ENCODE data around the gene SALL1.

SALL1 gene

GRCh38 chr16:51114382-51114781, 36.7 kb downstream of the SALL1 start:
- no peak for TF ChIP-seq CTCF (IDR thresholded peaks at IDR 0.05; ENCODE audit: low read depth, low read length)
- no peaks in the 10 kb centered on the region for H3K36me3 ChIP-seq
- H3K27ac ChIP-seq, result no peak overlapping the region
- no peak overlapping the region for H3K4me3 ChIP-seq (ENCODE audit: low read depth, low read length)
- H3K27me3 ChIP-seq (ENCODE audit: insufficient read depth, low read depth, severe bottlenecking), result no peaks in the 10 kb centered on the region
- DNase-seq, result no peak
- no peaks in the 10 kb centered on the region for H3K9me3 ChIP-seq (ENCODE audit: severe bottlenecking)

DNA sequence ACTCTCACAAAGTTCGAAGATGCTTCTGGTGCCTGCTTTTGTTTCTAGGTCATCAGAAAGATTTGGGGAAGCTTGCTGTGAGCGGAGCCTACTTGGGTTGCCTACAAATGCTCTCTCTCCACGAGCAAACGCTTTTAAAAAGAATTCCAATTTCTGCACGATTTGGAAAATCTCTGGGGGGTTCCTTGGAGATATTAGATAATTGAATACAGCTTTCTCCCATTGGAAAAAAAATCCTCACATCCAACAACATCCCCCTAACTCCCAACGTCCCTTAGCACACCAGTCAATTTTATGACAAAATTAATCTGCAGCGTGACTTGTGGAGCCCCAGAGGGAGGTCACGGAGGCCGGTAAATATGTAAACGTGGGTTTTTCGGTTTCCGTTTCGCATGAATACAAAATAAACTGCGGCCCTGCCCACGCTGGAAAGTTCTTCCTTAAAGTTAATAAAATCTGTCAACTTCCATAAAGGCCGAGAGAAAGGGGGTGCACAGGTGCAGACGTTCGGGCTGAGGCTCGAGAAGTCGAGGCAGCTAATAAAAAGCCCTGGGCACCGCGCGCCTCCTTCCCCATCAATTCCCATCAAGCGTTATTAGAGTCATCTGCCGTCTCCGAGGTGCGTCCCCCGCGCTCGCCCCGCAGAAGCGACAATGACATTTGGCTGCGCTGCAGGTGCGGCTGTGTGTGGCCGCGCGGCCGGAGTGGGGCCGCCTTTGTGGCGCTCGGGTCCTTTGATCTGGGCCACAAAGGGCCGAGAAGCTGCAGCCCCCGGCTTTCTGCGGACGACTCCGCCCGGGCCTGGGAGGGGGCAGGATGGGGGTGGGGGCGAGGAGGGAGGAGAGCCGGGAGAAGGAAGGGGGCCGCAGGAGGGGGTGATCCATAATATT, 37.6 kb downstream of the SALL1 start:
- no peak for TF ChIP-seq CTCF (IDR thresholded peaks at IDR 0.05; ENCODE audit: low read depth, low read length)
- Histone ChIP-seq H3K36me3 (no peaks in the 10 kb centered on the region), H3K4me3 (ENCODE audit: low read depth, low read length) (no peak overlapping the region), H3K27me3 (ENCODE audit: insufficient read depth, low read depth, severe bottlenecking) (no peaks in the 10 kb centered on the region), H3K9me3 (ENCODE audit: severe bottlenecking) (no peaks in the 10 kb centered on the region), H3K27ac (no peak overlapping the region)
- DNase-seq, result no peak

DNA sequence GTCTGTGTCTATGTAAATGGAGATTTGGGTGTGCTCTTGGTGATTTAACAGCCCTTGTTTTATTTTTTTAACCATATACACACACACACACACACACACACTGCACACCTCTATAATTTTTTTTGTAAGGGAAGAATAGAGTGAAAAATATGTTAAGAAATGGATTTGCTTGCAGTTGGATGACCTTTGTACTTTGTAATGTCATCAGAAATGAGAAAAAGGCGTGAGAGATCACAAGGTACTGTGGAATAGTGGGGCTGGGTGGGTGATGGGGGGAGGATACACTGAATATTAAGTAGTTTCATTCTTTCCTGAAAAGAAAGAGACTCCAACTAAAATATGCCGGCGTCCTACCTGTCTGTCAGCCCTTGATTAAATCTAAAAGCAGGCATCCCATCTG, 38.7 kb downstream of the SALL1 start:
- H3K9me3 ChIP-seq (ENCODE audit: severe bottlenecking), result no peaks in the 10 kb centered on the region
- DNase-seq, result no peak
- no peak overlapping the region for H3K27ac ChIP-seq
- TF ChIP-seq CTCF (IDR thresholded peaks at IDR 0.05; ENCODE audit: low read depth, low read length), result no peak
- H3K4me3 ChIP-seq (ENCODE audit: low read depth, low read length), result no peak overlapping the region
- H3K27me3 ChIP-seq (ENCODE audit: insufficient read depth, low read depth, severe bottlenecking), result no peaks in the 10 kb centered on the region
- no peaks in the 10 kb centered on the region for H3K36me3 ChIP-seq

DNA sequence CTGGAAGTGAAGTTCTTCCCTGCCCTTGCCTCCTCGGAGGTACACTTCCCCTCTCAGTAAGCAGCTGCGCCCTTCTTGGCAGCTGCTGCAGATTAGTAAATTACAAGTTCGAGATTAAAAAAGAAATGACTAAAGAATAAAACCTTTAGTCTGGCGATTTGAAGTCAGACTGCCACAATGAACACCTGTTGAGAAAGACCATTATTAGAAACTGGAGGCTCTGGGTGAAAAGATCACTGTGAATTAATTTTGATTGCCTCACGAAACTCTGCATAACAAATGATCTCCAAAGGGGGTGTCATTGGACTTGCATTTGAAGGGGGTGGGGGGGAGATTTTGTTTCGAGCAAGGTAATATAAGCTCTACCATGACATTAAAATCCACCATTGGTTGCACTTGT, 39.3 kb downstream of the SALL1 start:
- Histone ChIP-seq H3K9me3 (ENCODE audit: severe bottlenecking) (no peaks in the 10 kb centered on the region), H3K27me3 (ENCODE audit: insufficient read depth, low read depth, severe bottlenecking) (no peaks in the 10 kb centered on the region), H3K4me3 (ENCODE audit: low read depth, low read length) (no peak overlapping the region), H3K36me3 (no peaks in the 10 kb centered on the region), H3K27ac (no peak overlapping the region)
- TF ChIP-seq CTCF (IDR thresholded peaks at IDR 0.05; ENCODE audit: low read depth, low read length), result no peak
- DNase-seq, result no peak

DNA sequence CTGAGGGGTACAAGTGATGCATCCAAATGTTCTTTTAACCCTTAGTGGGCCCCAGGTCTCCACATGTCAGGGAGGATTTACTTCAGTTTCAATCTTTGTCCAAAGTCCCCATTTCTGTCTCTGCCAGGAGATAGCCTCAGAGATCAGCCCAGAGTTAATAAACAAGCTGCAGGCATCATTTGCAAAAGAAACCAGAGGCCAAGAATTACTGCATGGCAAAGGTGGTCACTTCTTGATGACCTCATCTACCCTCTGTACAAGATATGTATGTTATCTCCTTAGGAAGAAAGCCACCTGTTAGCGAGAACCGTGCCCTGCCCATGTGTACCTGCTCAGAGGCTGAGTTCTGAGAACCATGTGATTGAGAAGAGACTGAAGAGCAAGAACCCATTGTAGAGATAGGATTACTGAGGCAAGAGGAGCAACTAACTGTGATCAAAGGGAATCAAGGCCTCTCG, 40.3 kb downstream of the SALL1 start:
- no peak for DNase-seq
- no peaks in the 10 kb centered on the region for H3K27me3 ChIP-seq (ENCODE audit: insufficient read depth, low read depth, severe bottlenecking)
- no peaks in the 10 kb centered on the region for H3K9me3 ChIP-seq (ENCODE audit: severe bottlenecking)
- H3K27ac ChIP-seq, result no peak overlapping the region
- H3K36me3 ChIP-seq, result no peaks in the 10 kb centered on the region
- no peak overlapping the region for H3K4me3 ChIP-seq (ENCODE audit: low read depth, low read length)
- no peak for TF ChIP-seq CTCF (IDR thresholded peaks at IDR 0.05; ENCODE audit: low read depth, low read length)
